Keratinocyte (primary cell): ENCODE data around the gene LZTFL1.

ENCODE experiments used
- CTCF ChIP-seq, 3 experiments: IDR thresholded peaks in 1 of 3; conservative IDR thresholded peaks in 1 of 3; optimal IDR thresholded peaks in 1 of 3; 2 replicates in 2 of 3; 3 replicates in 1 of 3; pipeline versions ENCODE3 to v1.5.1; 2011; ENCODE audit warnings: low read length in 3 of 3, mild to moderate bottlenecking in 3 of 3, moderate library complexity in 2 of 3, control low read depth in 1 of 3, inconsistent platforms in 1 of 3; ENCODE audit not compliant: insufficient read depth in 2 of 3; ENCODE audit errors: extremely low read depth in 1 of 3
- EZH2 ChIP-seq: IDR thresholded peaks from one replicate; pipeline ENCODE4 v1.6.1; 2012; ENCODE audit warnings: inconsistent platforms, mild to moderate bottlenecking, low read length, moderate library complexity

GRCh38 chr3:45884368-45885201 is 42.7 kb upstream of the LZTFL1 start:
- TF ChIP-seq CTCF (optimal IDR thresholded peaks at IDR 0.05 in 1 of 3, IDR thresholded peaks at IDR 0.05 in 1 of 3, conservative IDR thresholded peaks at IDR 0.05 in 1 of 3; ENCODE audit: extremely low read depth in 1 of 3, insufficient read depth in 2 of 3, low read length in 3 of 3) = no peak
- no peak for TF ChIP-seq EZH2
